ENCODE results near the gene EEF1AKMT1.

GRCh38 chr13:20721454-20722357, 52.1 kb downstream of the EEF1AKMT1 start:
- TF ChIP-seq POLR2AphosphoS5 (IDR thresholded peaks at IDR 0.05; ENCODE audit: low read depth, low read length), result no peak
- no peak for TF ChIP-seq SIN3A (IDR thresholded peaks at IDR 0.05; ENCODE audit: borderline replicate concordance, insufficient read depth, low read length)
- TF ChIP-seq REST (IDR thresholded peaks at IDR 0.05; ENCODE audit: insufficient read depth in 1 of 2, low read depth in 2 of 2, low read length in 2 of 2), result no peak
